GM18505 (cell line): Measurements from ENCODE around the gene TRPC4AP.
A peak's percentile ranks its signal among the peaks of the same experiment; 100 is the strongest.
"Not testable (repeated sequence)": the region's sequence is repeated elsewhere in the genome, so short reads cannot be mapped to it uniquely, and the experiment has no call there.

ENCODE experiments used
- ATAC-seq: cut with Tn5 transposase; IDR thresholded peaks from one replicate; pipeline ENCODE4 v1.9.1; 2021; ENCODE audit not compliant: unreplicated experiment
- POLR2A ChIP-seq: IDR thresholded peaks from 4 replicates; pipeline ENCODE4 v1.6.1; 2011; ENCODE audit warnings: borderline replicate concordance; ENCODE audit not compliant: insufficient read depth, insufficient read length; ENCODE audit errors: extremely low read depth

The TRPC4AP gene

GRCh38 chr20:35055445-35056276, 36.9 kb downstream of the TRPC4AP start:
- peak; percentile 17 for TF ChIP-seq POLR2A
- no peak for ATAC-seq

GRCh38 chr20:35054814-35055213, 37.8 kb downstream of the TRPC4AP start:
- no peak for TF ChIP-seq POLR2A
- no peak for ATAC-seq

DNA sequence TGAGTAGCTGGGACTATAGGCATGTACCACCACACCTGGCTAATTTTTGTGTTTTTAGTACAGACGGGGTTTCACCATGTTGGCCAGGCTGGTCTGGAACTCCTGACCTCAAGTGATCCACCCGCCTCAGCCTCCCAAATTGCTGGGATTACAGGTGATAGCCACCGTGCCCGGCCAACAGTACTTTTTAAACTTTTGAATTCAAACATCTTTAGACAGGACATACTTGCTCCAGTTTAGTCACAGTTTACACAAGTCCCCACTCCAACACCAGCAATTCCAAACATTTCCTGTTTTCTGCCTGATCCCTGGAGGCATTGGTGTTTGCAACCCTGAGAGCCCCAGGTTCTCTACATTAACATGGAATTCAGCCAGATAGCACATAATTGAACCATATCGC, 40.0 kb downstream of the TRPC4AP start:
- ATAC-seq, result not testable (repeated sequence)

DNA sequence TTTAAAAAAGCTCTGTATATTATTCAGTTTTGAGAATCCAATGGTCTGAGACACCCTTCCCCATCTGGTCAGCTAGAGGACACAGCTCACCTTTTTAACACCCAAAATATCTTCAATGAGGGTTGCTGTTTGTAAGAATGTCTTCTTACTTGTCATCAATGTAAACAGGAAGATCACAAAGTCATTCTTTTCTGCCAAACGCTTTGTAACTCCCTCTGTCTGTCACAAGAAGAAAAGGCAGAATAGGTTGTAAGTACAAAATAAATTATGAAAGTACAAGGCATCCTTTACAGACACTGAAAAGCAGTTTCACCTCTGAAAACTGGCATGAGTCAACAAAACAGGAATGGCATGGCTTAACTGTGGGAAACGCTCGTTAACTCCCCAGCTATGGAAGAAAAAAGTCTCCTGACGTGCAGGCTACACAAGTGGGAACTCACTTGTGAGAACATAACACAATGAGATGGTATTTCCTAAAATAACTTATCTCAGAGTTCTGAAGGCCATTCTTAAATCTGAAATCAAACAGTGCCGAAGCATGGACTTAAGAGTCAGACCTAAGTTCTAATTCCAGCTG, 42.7 kb downstream of the TRPC4AP start:
- ATAC-seq, result no peak
- TF ChIP-seq POLR2A, result no peak

DNA sequence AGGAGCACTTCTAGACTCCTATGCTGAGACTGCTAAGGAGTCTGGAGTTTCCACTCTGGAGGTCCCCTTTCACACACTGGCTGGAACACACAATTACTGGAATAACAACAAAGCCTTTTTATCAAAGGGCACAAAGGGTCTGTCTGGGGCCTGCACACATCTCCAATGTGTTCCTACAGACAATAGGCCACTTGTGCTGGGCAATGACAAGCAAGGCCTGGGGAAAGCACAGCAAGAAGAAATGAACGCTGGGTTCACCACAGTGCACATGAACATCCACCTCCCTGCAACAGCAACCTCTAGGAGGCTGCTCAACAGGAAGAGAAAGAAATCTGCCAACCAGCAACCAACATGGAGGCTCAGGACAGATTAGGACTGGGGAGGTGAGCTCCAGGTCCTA, 43.9 kb downstream of the TRPC4AP start:
- TF ChIP-seq POLR2A, result no peak
- no peak for ATAC-seq

DNA sequence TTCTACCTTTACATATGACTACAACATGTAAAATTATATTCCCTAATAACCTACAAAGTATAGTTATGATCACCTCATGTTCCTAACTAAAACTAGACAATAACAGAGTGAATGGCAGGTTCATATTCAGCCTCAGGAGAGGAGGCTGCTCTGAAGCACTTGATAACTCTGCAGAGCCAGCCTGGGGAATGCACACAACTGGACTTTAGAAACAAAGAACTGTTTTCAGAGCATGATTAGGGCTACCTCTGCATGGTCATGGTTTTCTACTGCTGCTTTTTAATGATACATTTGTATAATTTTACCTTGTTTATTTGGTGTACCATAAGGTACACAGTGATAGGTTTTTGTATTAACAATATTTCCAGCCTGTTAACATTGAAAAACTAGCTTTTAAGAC, 50.3 kb downstream of the TRPC4AP start:
- ATAC-seq, result no peak
- no peak for TF ChIP-seq POLR2A

DNA sequence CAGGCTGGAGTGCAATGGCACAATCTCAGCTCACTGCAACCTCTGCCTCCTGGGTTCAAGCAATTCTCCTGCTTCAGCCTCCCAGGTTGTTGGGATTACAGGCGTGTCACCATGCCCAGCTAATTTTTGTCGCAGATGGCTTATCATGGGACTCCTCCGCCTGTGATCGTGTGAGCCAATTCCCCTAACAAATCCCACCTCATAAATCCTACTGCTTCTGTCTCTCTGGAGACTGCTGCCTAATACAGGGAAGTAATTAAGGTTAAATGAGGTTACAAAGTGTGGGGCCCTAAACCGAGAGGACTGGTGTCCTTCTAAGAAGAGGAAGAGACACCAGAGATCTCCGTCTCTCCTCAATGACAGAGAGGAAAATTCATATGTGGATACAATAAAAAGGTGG, 52.0 kb downstream of the TRPC4AP start:
- no peak for TF ChIP-seq POLR2A
- no peak for ATAC-seq

DNA sequence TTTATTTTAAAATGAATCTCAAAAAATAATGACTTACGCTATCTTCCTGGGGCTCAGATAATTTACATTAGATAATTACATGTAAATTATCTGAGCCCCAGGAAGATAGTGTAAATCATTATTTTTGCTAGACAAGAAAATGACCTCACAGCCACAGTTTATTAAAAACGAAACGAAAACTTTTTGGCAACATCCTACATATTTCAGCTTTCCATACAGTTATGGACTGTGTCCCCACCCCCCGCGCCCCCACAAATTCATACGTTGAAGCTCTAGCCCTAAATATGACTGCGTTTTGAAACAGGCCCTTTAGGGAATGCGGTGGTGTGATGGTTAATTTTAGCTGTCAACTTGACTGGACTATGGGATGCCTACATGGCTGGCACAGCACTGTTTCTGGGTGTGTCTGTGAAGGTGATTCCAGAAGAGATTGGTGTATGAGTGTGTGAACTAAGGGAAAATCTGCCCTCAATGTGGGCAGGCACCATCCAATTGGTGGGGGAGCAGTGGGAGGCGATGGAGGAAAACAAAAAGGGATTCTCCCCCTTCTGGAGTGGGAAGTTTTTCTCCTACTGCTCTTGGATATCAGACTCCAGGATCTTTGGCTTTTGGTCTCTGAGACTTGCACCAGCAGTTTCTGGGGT, 52.6 kb downstream of the TRPC4AP start:
- no peak for ATAC-seq
- TF ChIP-seq POLR2A, result no peak

GRCh38 chr20:35039146-35039545, 53.5 kb downstream of the TRPC4AP start:
- no peak for TF ChIP-seq POLR2A
- ATAC-seq, result no peak

- ATAC-seq, result no peak
- TF ChIP-seq POLR2A, result no peak
Observed at GRCh38 chr20:35034145-35034544, 58.5 kb downstream of the TRPC4AP start.

- no peak for TF ChIP-seq POLR2A
- no peak for ATAC-seq
Observed at GRCh38 chr20:35030136-35030535, 62.5 kb downstream of the TRPC4AP start.

GRCh38 chr20:35027301-35027700, 65.3 kb downstream of the TRPC4AP start:
- no peak for TF ChIP-seq POLR2A

GRCh38 chr20:35025116-35025515, 67.5 kb downstream of the TRPC4AP start:
- no peak for ATAC-seq
- TF ChIP-seq POLR2A, result no peak

More at GRCh38 chr20:35027301-35027700, 65.3 kb downstream of the TRPC4AP start:
- no peak for ATAC-seq

DNA sequence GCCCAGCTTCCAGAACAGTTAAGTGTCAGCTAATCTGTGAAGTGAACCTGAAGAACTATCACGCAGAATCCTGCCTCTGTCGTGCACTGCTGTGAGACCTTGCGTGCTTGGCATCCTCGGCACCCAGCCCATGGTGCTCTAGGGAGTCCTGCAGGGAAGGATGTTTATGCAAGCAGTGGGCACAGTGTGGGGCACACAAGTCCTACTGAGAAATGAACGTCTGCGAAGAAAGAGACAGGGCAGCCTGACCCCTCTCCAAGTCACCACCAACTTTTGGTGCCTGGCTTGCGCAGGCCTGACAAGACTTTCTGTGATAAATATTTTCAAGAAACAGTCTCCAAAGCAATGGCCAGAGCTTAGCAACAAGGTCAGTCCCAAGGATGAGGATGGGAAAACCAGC, 69.0 kb downstream of the TRPC4AP start:
- no peak for TF ChIP-seq POLR2A
- ATAC-seq, result no peak
